GM21576 (cell line): ENCODE data around the gene AOAH.
"Not testable (repeated sequence)": the region's sequence is repeated elsewhere in the genome, so short reads cannot be mapped to it uniquely, and the experiment has no call there.

Source experiments
- ATAC-seq: cut with Tn5 transposase; IDR thresholded peaks from one replicate; pipeline ENCODE4 v1.9.1; 2021; ENCODE audit warnings: mild to moderate bottlenecking, moderate library complexity; ENCODE audit not compliant: unreplicated experiment

AOAH gene

DNA sequence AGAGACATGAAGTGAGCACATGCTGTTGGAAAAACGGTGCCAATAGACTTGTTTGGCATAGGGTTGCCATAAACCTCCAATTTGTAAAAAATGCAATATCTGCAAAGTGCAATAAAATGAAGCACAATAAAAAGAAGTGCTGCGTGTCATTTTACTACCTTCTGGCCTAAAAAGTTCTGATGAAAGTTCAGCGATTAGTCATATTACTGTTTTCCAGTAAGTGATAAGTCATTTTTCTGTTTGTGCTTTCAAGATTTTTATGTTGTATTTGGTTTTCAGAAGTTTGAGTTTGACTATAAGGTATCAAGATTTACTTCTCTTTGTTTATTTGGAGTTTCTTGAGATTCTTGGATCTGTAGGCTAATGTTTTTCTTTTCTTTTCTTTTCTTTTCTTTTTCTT lies 16.8 kb downstream of the AOAH start:
- ATAC-seq: no peak

DNA sequence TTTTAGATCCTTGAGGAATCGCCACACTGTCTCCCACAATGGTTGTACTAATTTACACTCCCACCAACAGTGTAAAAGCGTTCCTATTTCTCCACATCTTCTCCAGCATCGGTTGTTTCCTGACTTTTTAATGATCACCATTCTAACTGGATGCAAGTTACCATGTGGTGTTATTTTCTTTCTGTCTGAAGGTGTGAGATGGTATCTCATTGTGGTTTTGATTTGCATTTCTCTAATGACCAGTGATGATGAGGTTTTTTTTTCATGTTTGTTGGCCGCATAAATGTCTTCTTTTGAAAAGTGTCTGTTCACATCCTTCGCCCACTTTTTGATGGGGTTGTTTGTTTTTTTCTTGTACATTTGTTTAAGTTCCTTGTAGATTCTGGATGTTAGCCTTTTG lies 20.4 kb downstream of the AOAH start:
- ATAC-seq: not testable (repeated sequence)

DNA sequence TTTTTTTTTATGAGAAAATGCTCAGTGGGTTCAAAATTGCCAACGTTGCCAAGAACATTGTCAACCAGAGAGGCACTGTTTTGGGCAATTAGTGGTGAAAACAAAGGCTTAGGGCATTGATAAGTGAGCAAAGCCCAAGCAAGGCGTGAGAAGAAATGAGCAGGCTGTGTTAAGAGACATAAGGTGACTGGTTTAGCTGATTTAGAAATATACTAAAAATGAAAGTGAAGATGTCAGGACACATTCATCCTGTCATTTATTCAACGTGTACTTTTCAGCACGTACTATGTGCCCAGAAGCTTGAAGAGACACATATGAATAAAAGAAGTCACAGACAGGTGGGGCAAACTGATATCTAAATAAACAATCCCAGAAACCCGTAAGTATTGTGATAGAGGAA lies 31.8 kb downstream of the AOAH start:
- ATAC-seq: no peak

DNA sequence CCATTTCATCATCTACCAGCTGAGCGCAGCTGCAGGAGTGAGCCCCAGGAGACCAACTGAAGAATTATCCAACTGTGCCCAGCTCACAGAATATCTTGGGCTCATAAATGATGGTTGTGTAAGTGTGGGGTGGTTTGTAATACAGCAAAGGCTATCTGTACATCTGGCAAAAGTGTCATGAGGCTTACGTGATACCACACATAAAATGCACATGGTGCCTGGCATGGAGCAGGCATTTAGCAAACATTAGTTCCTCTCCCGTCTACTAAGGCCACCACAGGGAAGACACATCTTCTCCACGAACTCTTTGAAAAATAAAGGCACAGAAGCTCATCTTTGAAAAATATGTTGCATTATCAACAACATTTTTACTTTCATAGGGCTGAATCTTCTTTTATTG lies 32.3 kb downstream of the AOAH start:
- no peak for ATAC-seq

DNA sequence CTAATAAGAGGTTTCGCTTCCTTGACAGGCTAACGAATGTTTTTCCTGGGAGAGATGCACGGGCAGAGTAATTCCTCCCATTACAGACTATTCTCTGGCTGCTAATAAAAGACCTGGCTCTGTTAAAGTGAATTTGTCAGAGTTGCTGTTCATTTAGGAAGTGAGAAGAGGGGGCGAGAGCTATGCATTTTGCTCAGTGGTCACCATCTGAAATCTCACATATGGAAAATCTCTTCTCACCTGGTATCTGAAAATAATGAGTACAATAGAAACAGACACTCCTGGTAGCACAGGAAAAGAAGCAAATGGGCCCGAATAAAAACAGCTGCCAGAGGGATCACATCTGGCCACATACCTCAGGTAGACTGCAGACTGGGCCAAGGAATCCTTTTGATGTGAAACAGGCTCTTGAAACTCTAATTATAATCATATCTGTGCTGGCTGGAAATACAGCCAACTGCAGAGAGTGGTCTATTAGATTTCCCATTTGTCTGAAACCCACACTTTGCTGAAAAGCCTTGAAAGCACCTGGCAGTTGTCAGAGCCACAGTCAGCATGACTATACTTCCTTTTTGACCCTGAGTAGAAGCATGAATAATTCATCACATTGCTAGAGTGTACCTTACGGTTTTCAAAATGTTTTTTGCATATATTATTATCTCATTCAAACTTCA lies 33.6 kb downstream of the AOAH start:
- peak; percentile 46 for ATAC-seq

DNA sequence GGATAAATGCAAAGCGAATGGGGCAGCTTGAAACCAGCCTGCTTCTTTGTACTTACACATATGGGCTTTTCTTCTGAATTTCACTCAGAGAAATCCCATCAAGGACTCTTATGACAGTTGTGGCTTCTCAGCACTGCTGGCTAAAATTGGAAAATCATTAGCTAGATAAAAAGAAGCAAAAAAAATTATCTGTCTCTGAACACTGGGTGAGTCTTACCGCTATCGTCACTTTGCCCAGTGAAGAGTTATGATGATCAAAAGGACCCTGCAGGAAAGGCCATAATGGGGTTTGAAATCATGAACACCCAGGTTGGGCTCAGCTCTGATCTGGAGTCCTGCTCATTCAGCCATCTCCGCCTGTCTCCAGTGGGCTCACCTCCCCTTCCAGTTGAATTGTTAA lies 34.3 kb downstream of the AOAH start:
- ATAC-seq: no peak

DNA sequence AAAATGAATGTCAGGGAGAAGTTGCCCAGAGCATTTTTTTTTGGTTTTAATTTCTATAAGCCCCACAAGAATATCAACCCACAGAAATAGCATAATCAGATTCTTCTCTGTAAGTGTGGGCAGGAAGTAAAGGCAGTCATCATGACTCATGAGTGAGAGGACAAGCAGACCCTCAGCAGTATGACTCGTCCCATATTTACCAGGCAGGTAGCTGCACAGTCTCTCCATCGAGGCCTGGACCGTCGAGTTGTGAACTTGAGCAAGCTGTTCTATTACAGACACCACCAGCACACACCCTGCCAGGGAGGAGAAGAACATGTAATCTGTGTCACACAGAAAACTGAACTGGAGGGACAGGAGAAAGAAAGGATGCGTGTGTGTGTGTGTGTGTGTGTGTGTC lies 37.8 kb downstream of the AOAH start:
- ATAC-seq: no peak

DNA sequence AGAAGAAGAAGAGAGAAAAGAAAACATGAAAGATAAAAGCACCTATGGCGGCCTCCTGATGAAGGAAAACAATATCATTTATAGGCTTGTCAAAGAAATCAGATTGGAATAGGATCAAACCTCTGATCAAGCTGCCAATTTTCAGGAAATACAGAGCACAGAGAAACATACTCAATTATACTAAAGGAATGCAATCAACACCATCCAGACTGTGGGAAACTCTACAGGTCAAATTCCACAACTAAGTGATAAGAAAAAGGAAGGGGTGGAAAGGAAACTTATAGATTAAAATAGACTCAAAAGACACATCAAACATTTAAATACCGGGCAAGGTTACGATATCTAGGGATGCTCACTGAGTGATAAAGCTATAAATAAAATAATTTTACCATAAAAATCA lies 39.3 kb downstream of the AOAH start:
- ATAC-seq: no peak

DNA sequence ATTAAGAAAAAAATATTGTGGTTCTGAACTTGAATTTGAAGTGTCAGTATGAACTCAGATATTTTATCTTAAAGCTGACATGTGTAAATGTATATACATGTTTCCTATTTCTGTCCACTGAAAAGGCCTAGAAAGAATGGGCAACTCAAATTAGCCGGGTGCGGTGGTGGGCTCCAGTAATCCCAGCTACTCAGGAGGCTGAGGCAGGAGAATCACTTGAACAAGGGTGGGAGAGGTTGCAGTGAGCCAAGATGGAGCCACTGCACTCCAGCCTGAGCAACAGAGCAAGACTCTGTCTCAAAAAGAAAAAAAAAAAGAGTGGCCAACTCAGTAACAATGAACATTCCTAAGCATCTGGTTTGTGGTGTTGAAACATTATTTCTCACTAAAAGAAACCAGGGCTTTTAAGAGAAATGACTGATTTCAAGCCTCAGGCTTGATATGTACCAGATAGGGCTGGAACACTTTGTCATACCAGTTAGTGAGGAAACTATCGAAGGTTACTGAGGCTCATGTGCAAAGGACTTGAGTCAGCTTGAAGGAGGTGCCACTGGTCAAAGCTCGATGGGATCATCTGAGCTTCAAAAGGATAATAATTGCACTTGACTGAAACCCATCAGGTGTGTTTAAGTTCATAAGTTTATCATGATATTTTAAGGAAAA lies 40.5 kb downstream of the AOAH start:
- no peak for ATAC-seq

DNA sequence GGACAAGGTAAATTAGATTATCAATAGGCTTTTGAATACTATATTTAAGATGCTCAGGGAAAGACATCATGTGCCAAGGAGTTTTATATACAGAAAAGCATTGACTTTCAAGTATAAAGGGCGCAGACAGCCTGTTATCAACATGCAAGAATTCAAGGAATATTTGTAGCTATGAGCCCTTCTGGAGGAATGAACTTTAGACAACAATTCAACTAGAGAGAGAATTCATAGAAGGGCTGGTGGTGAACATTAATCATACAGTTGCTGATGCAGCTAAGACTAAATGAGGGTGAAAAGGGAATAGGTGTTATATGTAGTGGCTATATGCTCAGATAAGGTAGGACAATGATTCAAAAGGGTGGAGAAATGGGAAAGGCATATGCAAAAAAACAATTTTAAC lies 41.2 kb downstream of the AOAH start:
- no peak for ATAC-seq

DNA sequence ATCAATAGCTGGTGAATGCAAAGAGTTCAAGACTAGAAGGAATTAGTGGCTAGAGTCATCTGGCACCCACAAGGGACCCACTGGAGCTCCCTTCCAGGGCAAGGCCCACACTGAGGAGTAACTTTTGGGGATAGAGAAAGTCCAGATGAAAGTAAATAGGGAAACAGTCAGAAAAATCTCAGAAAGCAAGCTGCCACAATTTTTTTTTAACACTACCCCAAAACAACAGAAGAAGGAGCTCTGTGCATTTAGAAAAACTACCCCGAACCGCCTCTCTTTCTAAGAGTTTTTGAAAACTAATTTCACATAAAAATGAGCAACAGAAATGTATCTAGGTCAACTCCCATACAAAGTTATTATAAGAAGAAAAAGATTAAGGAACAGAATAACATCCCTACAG lies 42.2 kb downstream of the AOAH start:
- ATAC-seq: no peak

DNA sequence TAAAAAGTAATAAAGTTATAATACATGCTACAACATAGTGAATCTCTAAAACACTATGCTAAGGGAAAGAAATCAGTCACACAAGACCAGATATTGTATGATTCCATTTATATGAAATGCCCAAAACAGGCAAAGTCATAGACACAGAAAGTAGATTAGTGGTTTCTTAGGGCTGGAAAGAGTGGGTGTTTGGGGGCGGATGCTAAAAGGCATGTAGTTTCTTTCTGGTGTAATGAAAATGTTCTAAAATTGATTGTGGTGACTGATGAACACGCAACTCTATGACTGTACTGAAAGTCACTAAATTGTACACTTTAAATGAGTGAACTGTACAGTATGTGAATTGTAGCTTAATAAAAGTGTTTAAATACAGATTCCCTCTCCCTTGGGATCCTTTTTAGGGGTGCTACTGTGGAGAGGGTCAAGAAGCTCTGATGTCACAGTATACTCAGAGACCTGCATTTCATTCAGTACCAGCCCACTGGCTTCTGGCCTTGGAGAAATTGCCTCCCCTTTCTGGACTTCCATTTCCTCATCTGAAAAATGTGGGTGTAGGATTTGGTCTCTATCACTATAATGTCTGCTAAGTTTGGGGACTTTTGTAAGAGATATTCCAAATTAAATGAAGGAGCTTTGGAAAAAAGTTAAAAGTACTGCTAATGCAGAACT lies 46.4 kb downstream of the AOAH start:
- no peak for ATAC-seq

DNA sequence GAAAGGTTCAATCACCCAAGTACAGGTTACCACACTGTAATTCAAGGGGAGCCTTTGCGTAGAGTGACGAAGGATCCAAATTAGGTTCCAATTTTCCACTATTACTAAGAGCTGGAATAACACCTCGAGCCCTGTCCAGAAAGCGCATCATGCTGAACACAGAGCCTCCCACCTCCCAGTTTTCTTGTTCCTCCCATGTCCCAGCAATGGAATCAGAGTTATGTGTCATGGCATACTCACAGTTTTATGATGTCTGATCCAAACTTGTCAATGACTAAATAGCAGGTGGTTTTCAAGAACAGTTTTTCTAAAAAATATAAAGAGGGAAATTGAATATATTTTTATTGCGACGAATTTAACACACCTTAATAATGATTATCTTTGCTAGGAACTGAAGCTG lies 50.6 kb downstream of the AOAH start:
- ATAC-seq: no peak

DNA sequence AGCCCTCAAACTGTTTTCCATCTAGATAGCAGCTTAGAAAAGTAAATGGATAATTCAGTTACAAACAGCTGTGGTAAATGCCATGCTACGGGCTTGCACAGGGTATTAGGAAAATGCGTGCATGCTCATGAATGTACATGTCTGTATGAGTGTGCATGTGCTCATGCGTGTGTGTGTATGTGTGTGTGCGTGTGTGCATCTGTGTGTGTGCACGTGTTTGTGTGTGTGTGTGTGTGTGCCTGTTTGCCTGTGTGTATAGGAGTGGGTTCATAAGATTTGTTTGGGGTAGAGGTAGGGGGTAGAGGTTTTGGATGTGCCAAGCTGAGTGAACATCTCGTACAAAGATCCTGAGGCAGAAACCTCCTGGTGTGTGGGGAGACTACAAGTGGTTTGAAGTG lies 52.9 kb downstream of the AOAH start:
- ATAC-seq: no peak

DNA sequence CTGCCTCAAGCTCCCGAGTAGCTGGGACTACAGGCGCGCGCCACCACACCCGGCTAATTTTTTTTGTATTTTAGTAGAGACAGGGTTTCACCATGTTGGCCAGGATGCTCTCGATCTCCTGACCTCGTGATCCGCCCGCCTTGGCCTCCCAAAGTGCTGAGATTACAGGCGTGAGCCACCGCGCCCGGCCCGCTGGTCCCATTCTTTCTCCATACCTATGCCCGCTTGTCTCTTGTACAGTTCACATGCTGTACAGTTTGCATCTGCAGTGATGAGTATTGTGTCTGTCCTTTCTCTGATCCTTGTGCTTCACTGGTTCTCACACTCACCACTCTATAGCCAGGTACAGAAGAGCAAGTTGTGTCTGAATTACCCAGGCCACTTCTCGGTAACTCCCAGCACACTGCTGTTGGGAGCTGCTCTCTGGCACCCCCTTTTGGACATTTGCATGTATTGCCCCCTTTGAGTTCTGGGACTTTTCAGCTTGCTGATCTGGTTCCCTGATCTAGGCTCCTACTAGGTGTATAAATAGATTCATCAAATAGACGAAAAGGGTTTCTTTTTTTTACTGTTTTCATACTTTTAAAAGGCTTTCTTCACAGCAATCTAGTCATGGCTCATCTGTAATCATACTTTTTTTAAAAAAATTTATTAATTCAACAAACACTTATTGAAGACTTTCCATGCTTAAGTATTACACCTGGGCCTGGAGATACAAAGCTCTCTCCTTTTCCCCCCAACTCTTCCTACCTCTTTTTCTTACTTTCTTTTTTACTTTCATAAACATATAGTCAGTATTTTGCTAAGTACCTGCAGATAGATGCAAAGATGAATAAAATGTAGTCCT lies 53.5 kb downstream of the AOAH start:
- no peak for ATAC-seq

DNA sequence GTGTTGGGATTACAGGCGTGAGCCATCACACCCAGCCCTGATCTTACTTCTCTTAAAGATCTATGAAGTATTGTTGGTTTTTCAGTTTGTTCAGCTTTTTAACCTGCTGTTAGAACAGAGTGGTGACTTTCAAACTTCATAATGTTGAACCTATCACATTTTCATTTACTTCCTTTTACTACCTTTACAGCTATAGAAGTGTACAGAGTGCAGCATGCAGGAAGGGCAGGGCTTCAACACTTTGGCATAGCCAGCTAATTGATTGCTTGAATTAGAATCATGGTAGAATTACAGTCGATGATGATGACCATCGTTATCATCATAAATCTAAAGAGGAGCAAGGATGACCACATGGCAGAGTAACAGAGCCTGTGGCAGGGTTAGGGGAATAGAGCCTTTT lies 55.5 kb downstream of the AOAH start:
- no peak for ATAC-seq

DNA sequence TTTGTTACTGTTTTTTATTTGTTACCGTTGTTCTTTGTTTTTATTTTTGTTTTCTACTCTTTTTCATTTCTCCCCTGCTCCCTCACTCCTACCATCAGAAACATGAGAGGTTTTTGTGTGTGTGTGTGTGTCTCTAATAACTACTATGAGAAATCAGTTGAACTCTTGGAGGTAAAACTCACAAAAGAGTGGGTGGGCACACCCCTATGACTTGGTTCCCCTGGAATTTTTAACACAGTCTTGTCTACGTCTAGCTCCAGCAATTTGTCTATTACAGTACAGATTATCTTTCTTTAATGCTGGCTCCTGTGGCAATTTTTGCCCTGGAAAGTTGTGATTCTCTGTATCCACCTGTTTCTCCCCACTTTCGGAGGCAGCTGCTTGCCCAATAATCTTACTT lies 56.2 kb downstream of the AOAH start:
- no peak for ATAC-seq

DNA sequence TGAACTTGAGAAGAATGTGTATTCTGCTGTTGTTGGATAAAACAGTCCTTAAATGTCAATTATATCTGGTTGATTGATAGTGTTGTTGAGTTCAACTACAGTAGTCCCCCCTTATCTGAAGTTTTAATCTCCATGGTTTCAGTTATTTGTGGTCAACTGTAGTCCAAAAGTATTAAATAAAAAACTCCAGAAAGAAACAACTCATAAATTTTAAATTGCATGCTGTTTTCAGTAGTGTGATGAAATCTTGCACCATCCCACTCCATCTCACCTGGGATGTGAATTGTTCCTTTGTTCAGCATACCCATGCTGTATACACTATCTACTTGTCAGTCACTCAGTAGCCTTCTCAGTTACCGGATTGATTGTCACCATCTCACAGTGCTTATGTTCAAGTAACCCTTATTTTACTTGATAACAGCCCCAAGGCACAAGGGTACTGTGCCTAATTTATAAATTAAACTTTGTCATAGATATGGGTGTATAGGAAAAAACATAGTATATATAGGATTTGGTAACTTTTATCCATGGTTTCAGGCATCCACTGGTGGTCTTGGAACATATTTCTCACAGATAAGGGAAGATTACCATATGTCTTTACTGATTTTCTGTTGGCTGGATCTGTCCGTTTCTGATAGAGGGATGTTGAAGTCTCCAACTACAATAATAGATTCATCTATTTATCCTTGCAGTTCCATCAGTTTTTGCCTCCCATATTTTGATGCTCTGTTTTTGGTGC lies 57.1 kb downstream of the AOAH start:
- ATAC-seq: no peak

DNA sequence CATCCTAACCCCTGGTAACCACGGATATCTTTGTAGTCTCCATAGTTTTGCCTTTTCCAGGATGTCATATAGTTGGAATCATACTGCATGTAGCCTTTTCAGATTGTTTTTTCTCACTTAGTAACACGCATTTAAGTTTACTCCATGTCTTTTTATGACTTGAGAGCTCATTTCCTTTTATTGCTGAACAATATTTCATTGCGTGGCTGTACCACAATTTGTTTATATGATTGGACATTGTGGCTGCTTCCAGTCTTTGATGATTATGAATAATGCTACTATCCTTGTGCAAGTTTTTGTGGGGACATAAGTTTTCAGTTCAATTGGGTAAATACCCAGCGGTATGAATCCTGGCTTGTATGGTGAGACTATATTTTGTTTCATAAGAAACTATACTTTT lies 60.8 kb downstream of the AOAH start:
- ATAC-seq: no peak

DNA sequence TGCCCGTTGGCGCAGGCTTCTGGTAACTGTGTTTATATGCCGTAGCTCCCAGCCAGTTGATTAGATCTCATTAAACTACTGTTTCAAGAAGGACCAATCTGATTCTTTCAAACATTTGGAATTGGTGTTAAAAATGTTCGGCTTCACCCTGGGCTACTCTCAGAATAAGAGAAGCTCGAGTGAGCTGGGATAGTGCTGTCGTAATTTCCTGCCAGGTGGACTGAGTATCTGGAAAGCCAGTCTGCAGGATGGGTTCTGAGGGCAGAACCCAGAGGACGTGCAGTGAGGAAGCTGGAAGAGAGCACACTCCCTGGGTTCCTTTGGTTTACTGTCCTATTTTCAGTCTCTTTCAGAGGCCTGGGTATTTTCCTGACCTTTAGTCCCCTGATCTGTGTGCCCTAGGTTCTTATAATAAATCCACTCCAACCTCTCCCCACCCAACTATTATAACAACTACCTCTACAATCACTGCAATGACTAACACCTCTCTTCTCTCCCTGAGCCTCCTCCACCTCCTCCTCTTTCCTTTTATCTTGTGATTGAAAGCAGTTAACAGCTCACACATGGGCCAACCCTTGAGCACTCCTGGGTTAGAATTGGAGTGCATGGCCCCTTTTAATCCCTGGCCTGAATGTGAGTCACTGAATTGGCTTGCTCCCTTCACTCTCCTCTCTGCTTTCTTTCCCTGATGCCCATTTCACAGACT lies 63.0 kb downstream of the AOAH start:
- ATAC-seq: no peak
